Stimulated activated CD4-positive, alpha-beta T cell treated with anti-CD3 and anti-CD28 coated beads, Interleukin-1b, Interleukin-23, amount 100 ng/mL, for 4 hours (primary cell): Measurements from ENCODE around the gene RRM1.
"Not testable (repeated sequence)": the region's sequence is repeated elsewhere in the genome, so short reads cannot be mapped to it uniquely, and the experiment has no call there.

ENCODE experiments used
- DNase-seq, 2 donors: peaks; one replicate each; pipeline ENCODE4 v3.0.0-alpha.2; 2020; ENCODE audit warnings: low read depth in 2 of 2

Gene RRM1

DNA sequence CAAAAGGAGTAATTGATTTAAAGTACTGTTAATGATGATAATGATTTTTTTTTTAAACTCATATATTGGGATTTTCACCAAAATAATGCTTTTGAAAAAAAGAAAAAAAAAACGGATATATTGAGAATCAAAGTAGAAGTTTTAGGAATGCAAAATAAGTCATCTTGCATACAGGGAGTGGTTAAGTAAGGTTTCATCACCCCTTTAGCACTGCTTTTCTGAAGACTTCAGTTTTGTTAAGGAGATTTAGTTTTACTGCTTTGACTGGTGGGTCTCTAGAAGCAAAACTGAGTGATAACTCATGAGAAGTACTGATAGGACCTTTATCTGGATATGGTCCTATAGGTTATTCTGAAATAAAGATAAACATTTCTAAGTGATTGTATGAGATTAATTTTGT lies 43.9 kb downstream of the RRM1 start:
- no peak for DNase-seq

DNA sequence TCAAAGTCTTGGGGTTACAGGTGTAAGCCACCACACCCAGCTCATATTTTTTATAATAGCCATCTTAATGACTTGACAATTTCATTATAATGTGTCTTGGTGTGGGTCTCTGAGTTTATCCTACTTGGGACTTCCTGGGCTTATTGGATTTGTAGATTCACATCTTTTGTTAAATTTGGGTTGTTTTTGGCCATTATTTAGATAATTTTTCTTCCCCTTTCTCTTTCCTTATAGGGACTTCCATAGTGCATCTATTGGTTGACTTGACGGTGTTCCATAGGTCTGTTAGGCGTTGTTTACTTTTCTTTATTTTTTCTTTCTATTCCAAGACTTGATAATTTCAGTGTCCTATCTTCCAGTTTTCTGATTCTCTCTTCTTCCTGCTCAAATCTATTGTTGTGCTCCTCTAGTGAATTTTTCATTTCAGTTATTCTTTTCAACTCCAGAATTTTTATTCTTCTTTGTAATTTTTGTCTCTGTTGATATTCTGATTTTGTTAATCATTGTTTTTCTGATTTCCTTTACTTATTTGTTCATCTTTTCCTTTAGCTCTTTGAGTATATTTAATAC lies 45.6 kb downstream of the RRM1 start:
- DNase-seq: no peak

DNA sequence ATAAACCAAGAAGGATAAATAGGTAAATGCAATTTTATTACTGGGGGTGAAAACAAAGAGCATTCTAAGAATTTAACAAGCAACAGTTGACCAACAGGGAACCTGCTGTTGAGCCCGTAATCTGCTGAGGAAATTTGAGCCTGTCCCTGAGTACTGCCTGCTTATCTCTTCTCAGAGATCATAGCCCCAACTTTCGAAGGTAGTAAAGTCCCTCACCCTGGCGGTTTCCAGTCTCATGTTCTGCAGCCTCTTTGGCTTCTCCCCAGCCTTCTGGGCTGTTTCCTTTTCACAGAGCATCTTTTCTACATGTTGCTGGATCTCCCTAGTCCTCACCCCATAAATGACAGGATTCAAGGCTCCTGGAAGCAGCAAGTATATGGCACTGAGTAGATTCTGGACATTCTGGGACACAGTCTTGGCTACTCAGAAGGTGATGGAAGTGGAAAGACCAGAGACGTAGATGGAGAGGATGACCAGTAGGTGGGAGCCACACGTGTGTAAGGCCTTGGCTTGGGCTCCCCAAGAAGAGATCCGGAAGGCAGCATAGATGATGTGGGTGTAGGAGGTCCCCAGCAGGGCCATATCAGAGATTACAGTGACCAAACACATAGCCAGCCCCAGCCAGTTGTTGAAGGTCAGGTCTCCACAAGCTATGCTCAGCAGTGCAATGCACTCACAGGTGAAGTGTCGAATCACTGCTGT lies 51.6 kb downstream of the RRM1 start:
- no peak for DNase-seq

GRCh38 chr11:4146772-4147098 lies 52.1 kb downstream of the RRM1 start:
- no peak for DNase-seq

DNA sequence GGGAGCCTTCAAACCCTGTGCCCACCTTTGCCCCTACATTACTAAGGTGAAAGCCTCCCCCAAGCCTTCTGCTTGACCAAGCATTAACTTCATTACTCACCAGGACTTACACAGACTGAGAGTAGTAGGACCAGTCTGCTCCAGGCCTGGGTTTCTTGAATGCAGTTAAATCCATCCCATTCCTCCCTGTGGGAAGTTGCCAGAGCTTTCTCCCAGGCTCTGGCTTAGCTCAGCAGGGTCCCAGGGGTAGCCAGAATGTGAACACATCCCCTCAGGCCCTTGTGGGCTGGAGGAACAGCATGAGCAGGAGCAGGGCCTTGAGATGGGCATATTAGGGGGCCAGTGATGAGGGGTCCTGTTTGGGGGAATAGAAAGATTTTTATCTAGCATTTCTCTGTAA lies 59.9 kb downstream of the RRM1 start:
- DNase-seq: no peak

DNA sequence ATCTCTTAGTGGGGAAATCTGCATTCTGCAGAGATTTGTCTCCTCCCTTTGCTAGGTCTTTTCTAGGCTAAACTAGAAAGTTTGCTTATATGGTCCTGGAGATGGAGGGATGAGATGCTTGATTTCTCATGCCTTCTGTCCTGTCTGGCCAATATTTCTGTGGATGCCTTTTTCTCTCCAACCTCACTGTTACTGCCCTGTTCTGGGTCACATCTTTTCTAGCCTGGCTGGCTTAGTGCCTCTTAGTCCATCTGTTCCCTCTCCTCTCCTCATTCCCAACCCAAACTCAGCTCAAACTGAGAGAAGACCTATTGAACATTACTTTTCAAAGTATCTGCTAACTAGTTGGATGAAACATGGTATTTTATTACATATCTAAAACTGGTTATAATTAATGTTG lies 62.0 kb downstream of the RRM1 start:
- no peak for DNase-seq

DNA sequence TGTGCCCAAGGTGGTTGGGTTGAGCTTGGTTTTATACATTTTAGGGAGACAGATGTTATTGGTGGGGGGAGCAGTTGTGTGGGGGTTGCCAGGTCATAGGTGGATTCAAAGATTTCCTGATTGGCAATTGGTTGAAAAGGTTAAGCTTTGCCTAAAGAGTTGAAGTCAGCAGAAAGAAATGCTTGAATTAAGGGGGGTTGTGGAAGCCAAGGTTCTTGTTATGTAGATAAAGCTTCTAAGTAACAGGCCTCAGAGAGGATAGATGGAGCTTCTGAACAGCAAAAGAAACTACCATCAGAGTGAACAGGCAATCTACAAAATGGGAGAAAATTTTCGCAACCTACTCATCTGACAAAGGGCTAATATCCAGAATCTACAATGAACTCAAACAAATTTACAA lies 64.2 kb downstream of the RRM1 start:
- DNase-seq: not testable (repeated sequence)

GRCh38 chr11:4161305-4161704 lies 66.7 kb downstream of the RRM1 start:
- no peak for DNase-seq

GRCh38 chr11:4164884-4165590 lies 70.4 kb downstream of the RRM1 start:
- DNase-seq: no peak

- DNase-seq: no peak
Measured at GRCh38 chr11:4167292-4167691, 72.7 kb downstream of the RRM1 start.

DNA sequence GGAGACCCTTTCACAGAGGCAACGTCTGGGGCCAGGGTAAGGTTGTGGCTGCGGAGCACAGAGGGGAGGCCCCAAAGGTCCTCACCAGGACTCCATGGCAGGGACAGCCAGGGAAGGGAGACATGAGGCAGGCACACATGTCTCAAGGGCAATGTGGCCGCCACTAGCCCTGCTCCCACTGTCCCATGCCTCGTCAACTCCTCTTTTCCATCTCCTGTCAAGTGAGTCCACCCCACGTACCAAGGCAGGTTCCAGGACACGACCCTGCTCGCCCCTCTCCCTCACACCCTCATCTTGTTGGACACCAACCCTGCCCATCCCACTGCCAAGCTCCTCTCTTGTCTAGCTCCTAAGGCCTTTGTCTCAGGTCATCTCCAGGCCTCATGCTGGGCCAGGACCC lies 73.2 kb downstream of the RRM1 start:
- no peak for DNase-seq

- not testable (repeated sequence) for DNase-seq
Measured at GRCh38 chr11:4175620-4176350, 81.2 kb downstream of the RRM1 start.

GRCh38 chr11:4178813-4179662 lies 84.4 kb downstream of the RRM1 start:
- DNase-seq: no peak

GRCh38 chr11:4180441-4181183 lies 86.0 kb downstream of the RRM1 start:
- DNase-seq: no peak

GRCh38 chr11:4181782-4182721 lies 87.5 kb downstream of the RRM1 start:
- DNase-seq: peak in 1 of 2 donors; percentile 10

DNA sequence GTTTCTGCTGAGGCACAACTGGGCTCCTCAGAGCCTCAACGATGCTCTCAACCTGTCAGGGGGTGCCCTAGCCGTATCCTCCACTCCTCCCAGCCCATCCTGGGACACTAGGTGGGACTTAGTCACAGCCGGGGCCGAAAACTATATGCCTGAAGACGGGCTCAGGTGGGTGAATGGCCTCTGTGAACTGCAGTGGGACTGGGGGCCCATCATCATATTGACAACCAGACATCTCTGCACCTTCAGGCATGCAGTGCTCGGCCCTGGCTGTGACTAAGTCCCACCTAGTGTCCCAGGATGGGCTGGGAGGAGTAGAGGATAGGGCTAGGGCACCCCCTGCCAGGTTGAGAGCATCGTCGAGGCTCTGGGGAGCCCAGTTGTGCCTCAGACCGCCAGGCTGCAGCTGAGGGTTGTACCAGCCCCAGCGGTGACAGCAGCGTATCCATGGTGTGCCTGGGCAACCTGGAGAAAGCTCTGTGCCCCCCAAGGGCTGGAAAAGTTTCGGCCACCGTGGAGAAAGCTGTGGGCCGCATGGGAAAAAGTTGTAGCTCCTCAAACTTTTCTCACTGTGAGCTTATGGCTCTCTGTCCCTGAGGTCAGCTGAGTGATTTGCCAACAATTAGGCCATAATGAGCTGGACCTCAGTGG lies 88.9 kb downstream of the RRM1 start:
- DNase-seq: no peak

DNA sequence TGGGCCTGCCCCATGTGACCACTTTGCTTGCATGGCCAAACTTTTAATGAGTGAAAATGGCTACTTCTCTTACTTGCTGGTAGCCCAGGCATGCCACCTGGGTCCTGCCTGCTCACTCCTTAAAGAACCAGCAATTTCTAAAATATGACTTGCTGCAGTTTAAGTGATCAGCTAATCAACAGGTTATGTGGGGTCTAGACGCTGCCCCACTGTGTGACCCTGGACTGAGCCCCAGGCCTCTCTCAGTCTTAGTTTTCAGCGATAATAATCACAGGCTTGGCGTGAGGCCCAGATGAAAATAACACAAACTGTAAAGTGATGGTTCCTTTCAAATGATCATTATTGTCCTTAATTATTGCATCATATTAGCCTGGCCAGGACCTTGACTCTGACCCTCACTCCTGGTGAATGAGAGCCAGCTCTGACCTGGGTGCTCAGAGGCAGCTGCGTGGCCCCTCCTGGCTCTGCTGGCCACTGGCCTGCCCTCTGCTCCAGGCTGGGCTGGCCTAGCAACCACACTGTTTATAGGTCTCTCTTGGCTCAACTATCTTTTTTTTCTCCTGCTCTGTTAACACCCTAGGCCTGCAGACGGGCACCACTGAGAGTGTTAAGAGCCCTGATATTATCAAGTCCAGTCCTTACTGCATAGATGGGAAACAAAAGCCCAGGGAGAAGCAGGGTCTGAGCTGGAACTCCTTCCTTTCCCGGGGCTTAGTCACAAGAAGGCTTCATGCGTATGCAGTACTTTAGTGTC lies 89.7 kb downstream of the RRM1 start:
- DNase-seq: no peak

GRCh38 chr11:4185561-4185960 lies 91.0 kb downstream of the RRM1 start:
- no peak for DNase-seq
